GM13977 (cell line): ENCODE data around the gene SPOP.

Experiments
- DNase-seq: peaks from one replicate; pipeline ENCODE4 v3.0.0; 2012; ENCODE audit warnings: low spot score
- in situ Hi-C: fragments of 300-500 bp; cut with MboI; formaldehyde crosslinking; loops from one replicate; pipeline ENCODE4 v1.12.0; 2022; ENCODE audit warnings: low sequenced_read_pairs, low pct_unique_long_range_greater_than_20kb, mixed read lengths, inconsistent platforms; ENCODE audit not compliant: unreplicated experiment
- TF ChIP-seq, protein P1 (sequence below): IDR thresholded peaks from 2 replicates; pipeline ENCODE4 v1.5.1; 2012; ENCODE audit warnings: mild to moderate bottlenecking, control low read depth; ENCODE audit not compliant: insufficient read depth; ENCODE audit errors: extremely low read depth, missing control alignments

SPOP gene

DNA sequence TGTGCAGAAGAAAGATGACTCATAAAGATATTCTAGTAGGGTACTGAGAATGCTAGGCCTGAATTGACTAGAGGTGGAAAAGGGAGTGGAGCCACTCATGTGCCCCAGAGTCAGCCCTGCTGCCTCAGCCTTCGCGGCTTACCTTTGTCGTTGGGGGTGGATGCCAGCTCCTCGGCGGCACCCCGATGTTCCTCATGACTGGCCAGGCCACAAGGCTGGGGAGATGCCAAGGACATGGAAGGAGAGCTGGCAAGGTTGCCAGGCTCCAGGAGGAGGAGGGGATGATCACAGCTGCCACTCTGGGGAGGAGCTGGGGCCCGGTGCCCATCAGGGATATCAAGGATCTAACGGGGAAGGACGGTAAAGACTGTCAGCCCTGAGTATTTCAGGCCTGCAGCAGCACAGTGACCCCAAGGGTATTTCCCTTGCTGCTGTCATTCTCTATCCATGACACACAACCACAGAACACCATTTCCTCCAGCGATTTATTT is 39.5 kb upstream of the SPOP start:
- DNase-seq = no peak
- TF ChIP-seq, protein P1, sequence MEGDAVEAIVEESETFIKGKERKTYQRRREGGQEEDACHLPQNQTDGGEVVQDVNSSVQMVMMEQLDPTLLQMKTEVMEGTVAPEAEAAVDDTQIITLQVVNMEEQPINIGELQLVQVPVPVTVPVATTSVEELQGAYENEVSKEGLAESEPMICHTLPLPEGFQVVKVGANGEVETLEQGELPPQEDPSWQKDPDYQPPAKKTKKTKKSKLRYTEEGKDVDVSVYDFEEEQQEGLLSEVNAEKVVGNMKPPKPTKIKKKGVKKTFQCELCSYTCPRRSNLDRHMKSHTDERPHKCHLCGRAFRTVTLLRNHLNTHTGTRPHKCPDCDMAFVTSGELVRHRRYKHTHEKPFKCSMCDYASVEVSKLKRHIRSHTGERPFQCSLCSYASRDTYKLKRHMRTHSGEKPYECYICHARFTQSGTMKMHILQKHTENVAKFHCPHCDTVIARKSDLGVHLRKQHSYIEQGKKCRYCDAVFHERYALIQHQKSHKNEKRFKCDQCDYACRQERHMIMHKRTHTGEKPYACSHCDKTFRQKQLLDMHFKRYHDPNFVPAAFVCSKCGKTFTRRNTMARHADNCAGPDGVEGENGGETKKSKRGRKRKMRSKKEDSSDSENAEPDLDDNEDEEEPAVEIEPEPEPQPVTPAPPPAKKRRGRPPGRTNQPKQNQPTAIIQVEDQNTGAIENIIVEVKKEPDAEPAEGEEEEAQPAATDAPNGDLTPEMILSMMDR = no peak
- in situ Hi-C loops = loop anchor here (25.0 kb wide), 1 partner anchor 270 kb away; the partner anchor contains the start of gene DLX3

DNA sequence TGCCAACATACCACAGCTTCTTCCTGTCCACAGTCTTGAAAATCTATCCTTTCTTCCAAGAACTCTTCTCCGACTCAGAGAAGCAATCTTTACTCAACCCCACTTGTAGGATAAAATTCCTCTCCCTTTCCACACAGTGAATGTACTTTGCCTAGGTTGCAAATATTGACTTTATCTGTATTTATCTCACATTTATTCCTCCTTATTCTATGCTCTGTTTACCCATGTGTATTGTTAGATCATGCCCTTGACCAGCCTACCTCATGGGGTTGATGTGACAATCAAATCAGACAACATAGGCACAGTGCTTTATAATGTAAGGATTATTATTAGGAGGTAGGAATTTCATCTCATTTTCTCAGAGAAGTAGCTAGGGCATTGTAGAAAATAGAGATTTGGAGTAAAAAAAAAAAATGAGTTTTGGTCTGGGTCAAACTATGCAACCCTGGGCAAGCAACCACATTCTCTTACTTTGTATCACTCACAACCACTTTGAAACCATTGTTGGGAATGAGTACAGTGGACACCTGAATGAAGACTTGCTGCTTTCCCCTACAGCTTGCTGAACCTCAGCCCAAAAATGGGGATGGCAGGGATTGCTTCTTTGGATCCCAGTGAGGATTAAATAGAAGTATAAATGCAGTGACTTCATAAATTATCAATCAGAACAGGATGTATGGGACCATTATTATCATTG is 38.9 kb upstream of the SPOP start:
- no peak for DNase-seq
- in situ Hi-C loops = loop anchor here (25.0 kb wide), 1 partner anchor 270 kb away; the partner anchor contains the start of gene DLX3
- TF ChIP-seq, protein P1 = no peak

DNA sequence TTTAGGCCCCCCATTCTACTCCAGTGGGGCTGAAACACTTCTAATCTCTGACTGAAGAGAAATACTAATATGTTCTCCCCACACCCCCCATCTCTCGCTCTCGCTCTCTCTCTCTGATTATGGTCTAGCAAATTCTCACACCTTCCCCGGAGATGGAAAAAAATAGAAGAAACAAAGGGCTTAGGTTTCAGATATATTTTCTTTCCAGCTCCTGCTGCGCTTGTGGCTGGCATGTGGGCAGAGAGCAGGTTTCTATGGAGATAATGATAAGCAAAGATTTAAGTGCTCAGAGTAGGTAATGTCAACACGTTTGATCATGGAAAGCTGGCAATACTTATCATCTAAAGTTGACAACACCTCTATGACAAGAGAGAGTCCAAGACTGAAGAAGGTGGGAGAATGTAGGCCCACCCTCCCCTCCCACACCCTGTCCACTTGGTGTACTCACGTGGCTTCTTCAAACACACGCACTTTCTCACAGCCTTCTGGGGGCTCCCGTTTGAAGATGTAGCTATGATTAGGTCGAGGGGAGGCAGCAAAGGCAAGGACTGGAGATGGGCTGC is 37.9 kb upstream of the SPOP start:
- DNase-seq = no peak
- in situ Hi-C loops = loop anchor here (25.0 kb wide), 1 partner anchor 272 kb away; the partner anchor contains the start of gene DLX3
- TF ChIP-seq, protein P1 = no peak

DNA sequence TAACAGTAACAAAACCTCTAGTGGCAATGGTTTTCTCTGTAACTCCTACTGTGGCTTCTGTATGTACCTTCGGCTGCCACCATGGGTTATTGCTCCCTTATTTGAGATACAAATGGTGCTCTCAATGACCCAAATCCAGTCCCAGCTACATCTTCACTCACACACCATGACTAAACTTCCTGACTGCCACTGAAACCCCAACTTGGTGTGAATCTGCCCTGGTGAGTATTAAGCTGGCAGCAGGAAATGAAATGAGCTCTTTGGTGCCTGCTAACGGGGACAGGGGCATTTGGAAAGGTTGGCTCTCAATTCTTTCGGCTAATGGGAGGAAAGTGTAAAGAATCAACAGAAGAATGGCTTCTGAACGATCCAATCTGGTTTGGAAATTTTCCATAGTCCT is 37.3 kb upstream of the SPOP start:
- no peak for DNase-seq
- in situ Hi-C loops = loop anchor here (25.0 kb wide), 1 partner anchor 272 kb away; the partner anchor contains the start of gene DLX3
- TF ChIP-seq, protein P1 = no peak

DNA sequence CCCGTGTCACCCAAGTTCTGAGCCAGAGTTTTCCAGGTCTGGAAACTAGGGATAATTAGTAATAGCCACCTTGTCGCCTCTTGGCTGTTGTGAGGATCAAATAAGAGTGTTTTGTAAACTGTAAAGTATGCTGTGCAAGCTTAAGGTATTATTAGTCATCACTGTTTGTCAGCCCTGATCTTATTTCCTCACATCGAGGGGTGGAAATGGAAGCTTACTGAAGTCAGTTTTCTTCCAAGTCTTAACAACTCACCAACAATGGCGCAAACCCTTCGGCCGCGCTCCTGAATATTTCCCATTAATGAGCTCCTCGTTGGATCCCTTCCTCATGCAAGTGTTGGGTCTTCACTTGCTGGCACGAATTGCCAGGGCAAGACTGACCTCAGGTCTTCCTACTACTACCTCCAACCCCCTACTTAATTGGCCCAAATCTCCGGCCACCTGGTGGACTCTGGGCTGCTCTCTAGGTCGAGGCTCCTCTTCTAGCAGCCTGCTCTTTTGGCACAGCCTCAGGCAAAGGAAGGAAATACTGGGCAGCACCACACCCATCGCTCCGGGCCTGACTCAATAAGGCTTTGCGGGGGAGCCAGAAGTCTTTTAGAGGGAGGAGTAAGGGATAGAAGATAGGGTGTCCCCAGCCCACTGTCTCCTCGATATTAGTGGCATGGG is 30.8 kb upstream of the SPOP start:
- TF ChIP-seq, protein P1 = no peak
- in situ Hi-C loops = loop anchor here (10.0 to 25.0 kb wide), 2 partner anchors 76 to 279 kb away; partner anchors contain the start of genes DLX3 and KAT7
- DNase-seq = peak; percentile 26
